T-helper 2 cell (primary cell): ENCODE data around the gene ABCA1.

Source experiments
- DNase-seq, 5 experiments: peaks; one replicate each; pipeline versions ENCODE4 v3.0.0 to v3.0.0-alpha.2; 2012 to 2022

The ABCA1 gene

DNA sequence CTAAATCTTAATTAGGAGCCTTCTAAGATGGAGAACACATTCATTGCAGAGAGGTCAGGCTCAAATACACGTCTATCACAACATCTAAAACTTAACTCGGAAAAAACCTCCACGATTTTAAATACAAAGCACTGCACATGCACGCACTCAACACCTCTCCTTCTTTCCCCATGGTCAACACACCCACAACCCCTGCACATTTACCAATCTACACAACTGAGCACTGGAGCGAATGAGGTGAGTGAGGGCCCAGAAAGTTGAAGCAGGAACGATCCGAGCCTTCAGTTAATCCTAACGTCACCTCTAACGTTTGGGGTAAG is 180.8 kb downstream of the ABCA1 start:
- no peak for DNase-seq

DNA sequence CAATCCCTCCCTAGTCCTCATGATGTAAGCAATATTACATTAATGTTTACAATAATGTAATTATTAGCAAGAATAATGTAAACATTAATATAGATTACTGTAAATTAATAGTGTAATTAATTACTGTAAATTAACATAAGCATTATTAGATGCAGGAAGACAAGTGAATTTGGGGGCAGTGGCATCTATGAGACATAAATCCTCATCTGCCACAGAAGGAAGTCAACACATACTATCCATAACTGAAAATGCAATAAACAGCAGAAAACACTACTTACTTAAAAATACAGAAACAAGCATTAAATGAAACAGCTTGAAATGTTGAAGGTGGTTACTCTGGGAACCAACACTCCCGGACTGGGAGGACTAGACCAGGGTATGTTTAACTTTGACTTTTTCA is 181.2 kb downstream of the ABCA1 start:
- no peak for DNase-seq

DNA sequence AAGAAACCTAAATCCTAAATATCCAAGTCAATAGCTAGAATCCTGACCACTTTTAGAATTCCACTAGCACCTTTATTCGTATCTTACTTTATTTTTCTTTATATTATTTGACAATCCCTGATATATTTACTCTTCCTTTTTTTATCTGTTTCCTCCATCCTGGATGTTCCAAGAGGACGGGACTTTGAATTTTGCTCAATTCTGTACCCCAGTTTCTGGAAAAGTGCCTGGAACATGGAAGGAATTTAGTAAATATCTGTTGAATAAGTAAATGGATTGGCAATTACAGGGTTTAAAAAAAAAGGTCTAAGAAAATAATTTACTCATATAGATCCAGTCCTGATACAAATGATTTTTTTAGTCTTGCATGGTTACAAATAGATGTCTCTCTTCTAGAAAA is 181.7 kb downstream of the ABCA1 start:
- DNase-seq: no peak

DNA sequence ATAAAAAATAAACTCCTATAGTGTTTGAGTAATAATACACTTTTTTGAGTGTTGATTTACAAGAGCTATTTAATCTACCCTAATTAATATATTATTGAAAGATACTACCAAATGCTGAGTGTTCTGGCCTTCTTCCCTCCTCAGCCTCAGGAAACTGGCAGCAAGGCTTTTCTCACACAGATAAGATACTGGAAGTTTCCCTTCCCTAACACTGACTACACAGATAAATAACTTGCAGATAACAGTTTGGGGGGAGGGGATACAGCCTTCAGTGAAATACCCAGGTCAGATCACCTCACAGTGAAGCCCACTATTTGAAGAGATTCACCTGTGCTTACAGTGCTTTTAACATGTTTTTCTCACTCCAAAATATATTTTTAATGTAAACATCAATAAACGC is 182.1 kb downstream of the ABCA1 start:
- DNase-seq: no peak

DNA sequence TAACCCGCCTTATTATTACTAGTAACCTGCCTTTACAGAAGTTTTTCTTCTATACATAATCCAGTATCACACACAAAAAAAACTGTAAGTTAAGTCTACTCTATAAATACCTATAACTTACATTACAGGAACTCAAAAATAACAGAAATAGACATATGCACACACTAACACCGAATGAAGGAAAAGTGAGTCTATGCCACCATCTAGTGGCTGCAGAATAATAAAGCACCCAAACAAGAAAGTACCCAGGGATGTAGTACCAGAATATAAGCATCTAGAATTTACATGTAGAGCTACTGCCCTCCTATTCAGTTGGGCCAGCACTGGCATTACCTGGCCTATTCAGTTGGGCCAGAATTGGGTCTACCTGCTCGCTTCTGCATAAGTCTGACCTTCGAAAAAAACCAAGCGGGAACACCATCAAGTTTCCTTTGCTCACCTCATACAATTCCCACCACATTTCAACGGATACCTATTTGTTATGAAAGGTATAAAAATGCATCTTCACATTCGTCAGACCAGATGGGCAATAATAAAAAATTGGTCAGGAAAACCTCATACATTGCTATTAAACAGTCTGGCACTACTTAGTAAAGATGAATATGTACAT is 184.5 kb downstream of the ABCA1 start:
- peak in 2 of 5 experiments; percentile 43 to 76 for DNase-seq

DNA sequence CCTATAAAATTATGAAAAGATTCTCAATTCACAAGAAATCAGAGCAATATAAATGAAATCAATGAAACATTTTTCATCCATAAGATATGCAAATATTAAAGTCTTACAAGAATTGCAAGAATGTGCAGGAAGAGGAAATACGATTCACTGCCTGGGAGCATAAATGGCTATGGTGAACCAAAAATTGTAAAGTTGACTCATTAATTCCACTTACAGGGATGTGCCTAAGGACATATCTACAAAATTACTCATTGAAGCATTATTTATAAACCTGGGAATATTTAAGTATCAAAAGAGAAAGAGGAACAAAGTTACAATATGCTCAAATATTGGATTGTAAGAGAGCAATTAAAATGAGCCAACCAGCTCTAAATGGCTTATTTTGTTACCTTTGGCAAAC is 187.3 kb downstream of the ABCA1 start:
- DNase-seq: no peak

DNA sequence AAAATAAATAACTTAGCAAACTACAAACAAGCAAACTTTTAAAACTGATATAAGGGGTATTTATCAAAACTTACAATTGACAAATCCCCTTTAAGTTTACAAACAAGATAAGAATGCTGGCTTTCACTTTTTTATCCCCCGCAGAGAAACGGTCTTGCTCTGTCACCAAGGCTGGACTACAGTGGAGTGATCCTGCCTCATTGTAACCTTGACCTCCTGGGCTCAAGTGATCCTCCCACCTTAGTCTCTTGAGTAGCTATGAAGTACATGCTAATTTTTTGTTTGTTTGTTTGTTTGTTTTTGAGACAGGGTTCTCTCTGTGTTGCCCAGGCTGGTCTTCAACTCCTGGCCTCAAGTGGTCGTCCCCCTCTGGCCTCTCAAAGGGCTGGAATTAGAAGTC is 189.5 kb downstream of the ABCA1 start:
- DNase-seq: no peak
